Stimulated activated CD4-positive, alpha-beta T cell treated with anti-CD3 and anti-CD28 coated beads, TNF-alpha, amount 100 ng/mL, for 4 hours (primary cell): ENCODE measurements around the gene EML1.
"Not testable (repeated sequence)": the region's sequence is repeated elsewhere in the genome, so short reads cannot be mapped to it uniquely, and the experiment has no call there.

ENCODE experiments used
- DNase-seq, 3 experiments: peaks; one replicate each; pipeline ENCODE4 v3.0.0-alpha.2; 2020; ENCODE audit warnings: low read depth in 3 of 3

EML1 gene

DNA sequence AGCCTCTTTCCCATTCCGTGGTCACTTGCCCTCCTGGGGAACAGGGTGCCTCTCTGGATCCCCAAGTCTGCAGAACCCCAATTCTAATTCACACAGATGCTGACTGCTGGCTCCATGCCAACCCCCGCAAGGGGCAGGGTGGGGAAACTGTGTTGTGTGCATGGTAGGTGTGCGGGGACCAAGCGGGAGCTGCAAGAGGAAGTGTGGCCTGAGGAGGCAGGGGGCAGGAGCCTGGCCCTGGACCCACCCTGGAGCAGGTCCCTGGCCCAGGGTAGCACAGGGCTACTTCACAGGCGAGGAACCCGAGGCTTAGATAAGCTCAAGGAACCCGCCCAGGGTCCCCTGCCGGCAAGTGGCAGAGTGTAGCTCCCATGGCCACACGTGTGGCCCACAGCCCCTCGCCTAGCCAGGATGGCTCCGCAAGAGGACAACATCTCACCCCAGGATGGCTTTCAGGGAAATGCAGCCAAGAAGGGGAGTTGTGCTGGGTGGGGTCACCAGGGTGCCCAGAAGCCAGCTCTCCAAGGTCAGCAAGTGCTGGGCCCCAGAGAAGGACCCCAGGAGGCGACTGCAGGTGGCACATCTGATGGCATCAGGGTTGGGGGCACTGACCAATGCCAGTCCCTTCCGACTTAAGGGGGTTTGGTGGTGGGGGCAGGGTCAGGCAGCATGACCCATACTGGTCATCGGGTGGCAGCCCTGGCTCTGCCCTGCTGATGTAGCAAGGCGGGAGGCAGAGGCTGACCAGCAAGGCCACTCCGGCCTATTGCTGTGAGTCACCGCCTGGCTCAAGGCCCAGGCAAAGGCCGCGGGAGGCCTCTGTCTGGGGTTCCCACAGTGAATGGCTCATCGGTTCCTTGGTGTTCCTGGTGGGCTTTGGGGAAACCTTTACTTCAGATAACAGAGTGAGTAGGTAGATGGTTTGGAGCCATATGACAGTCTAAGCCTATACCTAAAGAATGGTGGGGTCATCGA is 37.3 kb upstream of the EML1 start:
- DNase-seq = no peak

- DNase-seq = no peak
Measured at GRCh38 chr14:99756796-99757195, 36.4 kb upstream of the EML1 start.

- DNase-seq = no peak
Measured at GRCh38 chr14:99757331-99758070, 35.7 kb upstream of the EML1 start.

GRCh38 chr14:99758121-99758821 is 34.9 kb upstream of the EML1 start:
- DNase-seq = no peak

DNA sequence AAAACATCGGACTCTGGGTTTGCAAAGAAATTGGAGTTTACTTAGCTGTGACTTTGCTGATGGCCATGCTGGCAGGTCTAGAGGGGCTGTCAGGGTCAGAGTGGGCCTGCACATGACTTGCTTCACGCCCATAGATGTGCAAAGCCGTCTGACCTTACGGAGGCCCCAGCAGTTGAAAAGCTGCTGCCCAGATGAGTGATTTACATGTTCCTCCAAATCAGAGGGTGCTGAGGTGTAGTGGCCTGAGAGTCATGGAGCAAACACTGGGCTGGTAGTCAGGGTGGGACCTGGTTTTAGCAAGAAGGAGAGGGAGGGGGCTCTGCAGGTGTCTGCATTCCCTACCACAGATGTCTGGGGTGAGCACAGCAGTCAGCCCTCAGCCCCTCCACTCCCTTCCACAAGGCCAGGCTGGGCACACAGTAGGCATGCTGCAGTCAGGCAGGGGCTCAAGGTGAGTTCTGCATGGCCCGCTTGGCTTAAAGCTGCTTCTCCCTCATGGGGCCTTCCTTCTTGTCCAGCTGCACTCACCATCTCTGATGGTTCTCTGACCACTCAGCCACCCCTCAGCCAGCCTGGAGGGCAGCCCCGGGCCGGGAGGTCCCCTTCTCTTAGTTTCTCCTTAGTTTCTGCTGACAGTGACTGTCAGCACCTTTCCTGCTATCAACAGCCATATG is 34.2 kb upstream of the EML1 start:
- no peak for DNase-seq

- DNase-seq = no peak
Measured at GRCh38 chr14:99759546-99759925, 33.7 kb upstream of the EML1 start.

DNA sequence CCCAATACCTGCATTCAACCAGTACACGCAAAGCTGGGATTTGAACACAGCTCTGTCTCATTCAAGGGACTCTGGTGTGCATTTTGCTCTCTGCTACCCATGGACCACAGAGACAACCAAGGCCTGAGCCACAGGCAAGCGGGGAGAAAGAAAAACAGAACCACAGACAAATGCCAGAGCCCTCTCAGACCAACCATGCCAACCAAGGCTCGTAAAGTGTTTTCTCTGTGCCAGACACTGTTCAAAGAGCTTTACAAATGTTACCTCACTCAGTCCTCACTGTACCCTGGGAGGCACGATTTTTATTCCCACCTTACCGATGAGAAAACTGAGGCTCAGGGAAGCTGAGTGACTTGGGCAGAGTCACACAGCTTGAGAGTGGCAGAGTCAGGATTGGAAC is 32.4 kb upstream of the EML1 start:
- DNase-seq = no peak

GRCh38 chr14:99762911-99763310 is 30.3 kb upstream of the EML1 start:
- DNase-seq = not testable (repeated sequence)

GRCh38 chr14:99763527-99764221 is 29.5 kb upstream of the EML1 start:
- no peak for DNase-seq

- no peak for DNase-seq
Measured at GRCh38 chr14:99764222-99764706, 28.9 kb upstream of the EML1 start.

- DNase-seq = no peak
Measured at GRCh38 chr14:99768381-99768780, 24.8 kb upstream of the EML1 start.

DNA sequence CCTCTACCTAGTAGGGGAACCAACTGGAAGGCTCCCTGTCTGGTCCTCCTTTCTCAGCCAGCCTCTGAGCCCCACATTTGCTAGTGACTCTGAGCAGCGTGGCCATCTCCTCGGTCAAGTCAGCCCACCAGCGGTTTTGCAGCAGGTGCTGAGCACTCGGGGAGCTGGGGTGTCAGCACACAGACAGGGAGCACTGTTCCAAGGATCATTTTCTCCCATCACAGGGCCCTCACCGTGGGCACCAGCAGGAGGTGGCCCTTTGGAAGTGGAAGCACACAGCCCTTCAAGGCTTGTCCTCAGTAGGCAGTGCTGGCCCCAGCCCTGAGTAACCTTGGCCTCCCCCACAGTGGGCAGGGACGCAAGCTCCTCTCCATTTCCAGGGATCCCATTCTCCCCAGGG is 24.1 kb upstream of the EML1 start:
- no peak for DNase-seq

- no peak for DNase-seq
Measured at GRCh38 chr14:99769799-99770198, 23.4 kb upstream of the EML1 start.

DNA sequence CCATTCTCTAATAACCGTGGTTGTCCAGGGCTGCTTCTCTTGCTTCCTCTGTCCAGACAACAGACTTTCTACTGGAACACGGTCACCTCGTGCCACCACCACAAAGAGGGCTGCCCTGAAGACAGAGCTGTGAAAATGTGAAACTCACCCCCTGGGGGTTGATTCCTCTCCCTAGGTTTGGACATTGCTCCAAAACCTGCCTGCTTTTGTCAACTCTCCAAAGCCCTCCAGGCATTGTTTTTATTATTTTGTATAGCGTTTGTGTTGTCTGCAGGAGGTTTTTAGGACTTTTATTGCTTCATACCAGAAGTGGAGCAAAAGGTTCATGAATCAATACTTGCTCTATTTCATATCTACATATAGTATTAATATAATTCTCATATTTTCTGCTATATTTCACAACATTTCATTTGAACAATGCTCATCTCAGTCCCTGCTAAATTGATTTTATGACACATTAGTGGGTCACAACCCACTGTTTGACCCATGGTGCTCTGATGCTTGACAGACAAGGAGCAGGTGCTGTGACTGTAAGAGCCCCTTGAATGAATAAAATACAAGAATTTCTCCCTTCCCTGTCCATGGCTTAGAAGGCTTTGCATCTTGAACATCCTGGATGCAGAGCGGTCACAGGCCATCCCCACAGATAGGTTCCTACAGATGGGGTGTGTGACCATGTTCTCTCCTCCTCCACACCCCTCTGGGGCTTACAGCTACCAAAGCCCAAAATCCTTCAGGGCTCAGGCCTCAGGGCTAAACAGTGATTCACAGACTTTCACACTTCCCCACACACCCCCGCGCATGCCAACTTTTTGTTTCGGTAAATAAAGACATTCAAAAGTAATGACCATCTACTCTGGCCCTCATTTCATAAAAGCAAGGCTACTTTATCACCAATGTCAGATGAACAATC is 20.6 kb upstream of the EML1 start:
- no peak for DNase-seq

- DNase-seq = no peak
Measured at GRCh38 chr14:99773521-99774497, 19.4 kb upstream of the EML1 start.

DNA sequence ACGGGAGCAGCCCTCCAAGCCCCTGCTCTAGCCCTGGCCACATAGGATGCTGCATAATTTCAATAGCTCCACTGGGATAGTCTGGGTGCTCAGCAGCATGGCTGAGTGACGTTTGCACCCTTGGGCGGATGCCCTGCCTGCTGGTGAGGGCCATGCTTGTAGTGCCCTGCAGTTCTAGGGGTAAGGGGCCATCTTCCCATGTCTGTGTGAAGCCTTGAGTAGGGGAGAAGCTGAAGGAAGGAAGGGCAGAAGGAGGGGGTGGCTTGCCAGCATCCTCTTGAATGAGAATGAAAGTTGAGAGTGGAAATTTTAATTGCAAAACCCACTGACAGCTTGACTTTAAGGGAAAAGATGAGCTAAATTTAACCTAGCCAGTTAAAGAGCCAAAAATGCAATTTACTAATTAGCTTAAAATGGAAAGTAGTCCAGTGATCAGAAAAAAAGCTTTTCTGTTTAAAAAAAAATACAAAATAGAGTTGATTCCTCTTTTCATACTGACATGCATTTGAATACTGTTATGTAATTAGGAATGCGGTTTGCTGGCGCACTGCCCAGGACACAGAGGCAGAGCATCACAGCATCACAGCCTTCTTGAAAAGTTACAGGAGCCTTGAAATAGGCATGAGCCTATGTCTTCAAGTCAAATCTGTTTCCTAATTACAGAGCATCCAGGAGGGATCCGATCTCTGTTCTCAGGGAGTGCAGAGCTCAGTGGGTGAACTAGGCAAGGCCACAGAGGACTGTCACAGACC is 18.5 kb upstream of the EML1 start:
- no peak for DNase-seq

DNA sequence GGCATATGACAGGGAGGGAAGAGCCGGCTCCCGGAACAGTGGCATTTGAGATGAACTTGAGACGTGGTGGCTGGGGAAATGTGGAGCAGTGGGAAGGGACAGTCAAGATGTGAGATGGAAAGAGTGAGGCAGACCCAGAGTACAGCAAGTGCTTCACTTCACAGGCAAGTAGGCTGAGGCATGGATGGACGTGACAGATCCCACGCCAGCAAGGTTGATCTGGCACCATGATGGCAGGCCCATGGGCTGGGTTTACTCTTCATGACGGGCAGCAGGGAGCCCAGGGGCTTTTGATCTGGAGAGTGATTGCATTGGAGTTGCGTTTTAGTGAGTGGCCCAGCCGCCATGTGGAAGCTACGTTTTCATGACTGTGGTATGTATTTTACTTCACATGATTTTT is 17.9 kb upstream of the EML1 start:
- DNase-seq = no peak

GRCh38 chr14:99777951-99778350 is 15.3 kb upstream of the EML1 start:
- DNase-seq = no peak
